MM.1S (cell line): ENCODE results near the gene SYCE1L.
"Not testable (repeated sequence)": the region's sequence is repeated elsewhere in the genome, so short reads cannot be mapped to it uniquely, and the experiment has no call there.

Source experiments
- DNase-seq: peaks from one replicate; pipeline ENCODE4 v3.0.0-alpha.2; 2015
- H2AFZ ChIP-seq: fragments of 300-600 bp; sonication (generic); 2 replicates; pipeline ENCODE4 v1.6.0; 2016; ENCODE audit warnings: antibody characterized with exemption, low read length
- H3F3A ChIP-seq: fragments of 300-600 bp; sonication (generic); 2 replicates; pipeline ENCODE4 v1.6.1; 2016; ENCODE audit warnings: mild to moderate bottlenecking, antibody characterized with exemption, low read length, moderate library complexity, mixed read lengths; ENCODE audit not compliant: insufficient read depth
- H3K27ac ChIP-seq: fragments of 300-600 bp; sonication (generic); 2 replicates; pipeline ENCODE4 v1.5.1; 2016; ENCODE audit warnings: mild to moderate bottlenecking, low read length
- H3K27me3 ChIP-seq: fragments of 300-600 bp; sonication (generic); replicated peaks from 2 replicates; pipeline ENCODE4 v1.6.0; 2016; ENCODE audit warnings: low read length; ENCODE audit not compliant: insufficient read depth
- H3K36me3 ChIP-seq: fragments of 300-600 bp; sonication (generic); replicated peaks from 2 replicates; pipeline ENCODE4 v1.6.1; 2016; ENCODE audit warnings: mild to moderate bottlenecking, low read length, mixed read lengths; ENCODE audit not compliant: insufficient read depth
- H3K4me1 ChIP-seq: fragments of 300-600 bp; sonication (generic); 2 replicates; pipeline ENCODE4 v1.6.1; 2016; ENCODE audit warnings: low read length, mixed read lengths
- H3K4me2 ChIP-seq: fragments of 300-600 bp; sonication (generic); 2 replicates; pipeline ENCODE4 v1.6.0; 2016; ENCODE audit warnings: low read depth, low read length
- H3K4me3 ChIP-seq: fragments of 300-600 bp; sonication (generic); 2 replicates; pipeline ENCODE4 v1.5.1; 2016; ENCODE audit warnings: low read length, mixed read lengths
- H3K79me2 ChIP-seq: fragments of 300-600 bp; sonication (generic); 2 replicates; pipeline ENCODE4 v1.6.1; 2016; ENCODE audit warnings: mixed run types, low read length, mixed read lengths
- H3K9ac ChIP-seq: fragments of 300-600 bp; sonication (generic); 2 replicates; pipeline ENCODE4 v1.6.1; 2016; ENCODE audit warnings: low read length, mixed read lengths
- H3K9me2 ChIP-seq: fragments of 300-600 bp; sonication (generic); replicated peaks from 2 replicates; pipeline ENCODE4 v1.6.1; 2016; ENCODE audit warnings: mild to moderate bottlenecking, low read length, mixed read lengths; ENCODE audit not compliant: insufficient read depth
- H3K9me3 ChIP-seq: fragments of 300-600 bp; sonication (generic); replicated peaks from 2 replicates; pipeline ENCODE4 v1.6.1; 2016; ENCODE audit warnings: mild to moderate bottlenecking, low read length, mixed read lengths; ENCODE audit not compliant: insufficient read depth
- H4K20me1 ChIP-seq: fragments of 300-600 bp; sonication (generic); 2 replicates; pipeline ENCODE4 v1.6.1; 2016; ENCODE audit warnings: mild to moderate bottlenecking, low read length, moderate library complexity, mixed read lengths; ENCODE audit not compliant: insufficient read depth
- EZH2 ChIP-seq: fragments of 300-600 bp; sonication (generic); optimal IDR thresholded peaks from 2 replicates; pipeline ENCODE3; 2017; ENCODE audit warnings: low read depth, mild to moderate bottlenecking, antibody characterized with exemption, low read length, mixed read lengths
- EZH2phosphoT487 ChIP-seq: fragments of 300-600 bp; sonication (generic); IDR thresholded peaks from 2 replicates; pipeline ENCODE4 v1.6.1; 2018; ENCODE audit warnings: antibody characterized with exemption, low read length
- TF ChIP-seq, protein P1 (sequence below): fragments of 300-600 bp; sonication (generic); IDR thresholded peaks from 2 replicates; pipeline ENCODE4 v1.5.1; 2016; ENCODE audit warnings: antibody characterized with exemption, low read length, mixed read lengths

SYCE1L gene

DNA sequence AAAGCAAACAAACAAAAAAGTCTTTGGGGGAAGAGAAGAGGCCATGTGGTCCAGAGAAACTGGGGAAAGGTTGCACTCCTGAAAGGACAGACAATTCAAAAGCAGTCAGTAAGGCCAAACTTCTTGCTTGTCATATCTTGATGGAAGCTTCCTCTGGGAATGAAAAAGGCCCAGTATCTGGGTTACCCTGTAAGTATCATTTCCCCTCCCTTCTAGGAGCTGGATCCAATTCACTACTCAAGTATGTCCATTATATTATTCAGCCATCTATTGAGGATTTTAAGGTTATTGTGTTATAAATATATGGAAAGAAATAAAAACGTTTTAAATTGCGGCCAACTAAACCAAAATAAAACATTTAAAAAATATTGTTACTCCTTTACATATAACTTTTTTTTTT, 34.2 kb upstream of the SYCE1L start:
- Histone ChIP-seq H3K27ac (no peak overlapping the region), H3K4me2 (no peak overlapping the region), H2AFZ (no peak overlapping the region), H3K9me3 (no peaks in the 10 kb centered on the region), H3K27me3 (no peaks in the 10 kb centered on the region), H4K20me1 (no peaks in the 10 kb centered on the region), H3F3A (no peaks in the 10 kb centered on the region), H3K79me2 (no peaks in the 10 kb centered on the region), H3K4me1 (no peaks in the 10 kb centered on the region), H3K9ac (no peak overlapping the region), H3K4me3 (no peak overlapping the region), H3K9me2 (no peaks in the 10 kb centered on the region), H3K36me3 (no peaks in the 10 kb centered on the region)
- TF ChIP-seq EZH2phosphoT487, result no peak
- TF ChIP-seq EZH2, result no peak
- TF ChIP-seq, protein P1, sequence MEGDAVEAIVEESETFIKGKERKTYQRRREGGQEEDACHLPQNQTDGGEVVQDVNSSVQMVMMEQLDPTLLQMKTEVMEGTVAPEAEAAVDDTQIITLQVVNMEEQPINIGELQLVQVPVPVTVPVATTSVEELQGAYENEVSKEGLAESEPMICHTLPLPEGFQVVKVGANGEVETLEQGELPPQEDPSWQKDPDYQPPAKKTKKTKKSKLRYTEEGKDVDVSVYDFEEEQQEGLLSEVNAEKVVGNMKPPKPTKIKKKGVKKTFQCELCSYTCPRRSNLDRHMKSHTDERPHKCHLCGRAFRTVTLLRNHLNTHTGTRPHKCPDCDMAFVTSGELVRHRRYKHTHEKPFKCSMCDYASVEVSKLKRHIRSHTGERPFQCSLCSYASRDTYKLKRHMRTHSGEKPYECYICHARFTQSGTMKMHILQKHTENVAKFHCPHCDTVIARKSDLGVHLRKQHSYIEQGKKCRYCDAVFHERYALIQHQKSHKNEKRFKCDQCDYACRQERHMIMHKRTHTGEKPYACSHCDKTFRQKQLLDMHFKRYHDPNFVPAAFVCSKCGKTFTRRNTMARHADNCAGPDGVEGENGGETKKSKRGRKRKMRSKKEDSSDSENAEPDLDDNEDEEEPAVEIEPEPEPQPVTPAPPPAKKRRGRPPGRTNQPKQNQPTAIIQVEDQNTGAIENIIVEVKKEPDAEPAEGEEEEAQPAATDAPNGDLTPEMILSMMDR, result no peak
- no peak for DNase-seq

DNA sequence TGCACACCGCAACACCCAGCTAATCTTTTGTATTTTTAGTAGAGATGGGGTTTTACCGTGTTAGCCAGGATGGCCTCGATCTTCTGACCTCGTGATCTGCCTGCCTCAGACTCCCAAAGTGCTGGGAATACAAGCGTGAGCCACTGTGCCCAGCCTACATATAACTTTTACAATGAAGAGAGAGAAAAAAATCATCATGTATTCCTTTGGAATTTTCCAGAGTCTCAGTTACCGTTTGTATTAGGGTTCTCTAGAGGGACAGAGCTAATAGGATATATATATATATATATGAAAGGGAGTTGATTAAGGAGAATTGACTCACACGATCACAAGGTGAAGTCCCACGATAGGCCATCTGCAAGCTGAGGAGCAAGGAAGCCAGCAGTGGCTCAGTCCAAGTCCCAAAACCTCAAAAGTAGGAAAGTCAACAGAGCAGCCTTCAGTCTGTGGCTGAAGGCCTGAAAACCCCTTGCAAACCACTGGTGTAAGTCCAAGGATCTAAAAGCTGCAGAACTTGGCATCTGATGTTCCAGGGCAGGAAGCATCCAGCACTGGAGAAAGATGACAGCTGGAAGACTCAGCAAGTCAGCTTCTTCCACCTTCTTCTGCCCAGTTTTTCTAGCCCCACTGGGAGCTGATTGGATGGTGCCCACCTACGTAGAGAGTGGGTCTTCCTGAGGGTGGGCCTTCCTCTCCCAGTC, 33.5 kb upstream of the SYCE1L start:
- H3K4me3 ChIP-seq, H3K4me1 ChIP-seq, H3K79me2 ChIP-seq, DNase-seq, H4K20me1 ChIP-seq, H3K9me2 ChIP-seq, H3K27me3 ChIP-seq, H2AFZ ChIP-seq, H3K4me2 ChIP-seq, H3K9ac ChIP-seq, H3K27ac ChIP-seq, H3F3A ChIP-seq, H3K9me3 ChIP-seq, H3K36me3 ChIP-seq: not testable (repeated sequence)

DNA sequence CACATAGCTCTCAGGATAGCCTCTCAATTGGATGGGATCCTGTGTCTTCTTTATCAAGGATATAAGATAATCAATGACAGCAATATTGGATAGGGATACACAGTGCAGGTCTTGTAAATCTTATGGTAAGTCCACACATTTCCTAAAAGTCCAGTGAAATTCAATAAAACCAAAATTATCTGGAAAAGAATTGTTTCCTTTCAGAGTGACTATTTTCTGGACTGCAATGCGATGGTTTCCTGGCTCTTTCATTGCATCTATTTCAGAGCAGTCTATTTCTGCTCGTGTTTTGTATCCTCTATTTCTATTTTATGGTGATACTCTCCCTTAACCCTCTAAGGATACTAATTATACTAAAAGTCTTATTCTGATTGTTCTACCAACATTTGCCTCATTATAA, 32.5 kb upstream of the SYCE1L start:
- Histone ChIP-seq H3K4me1 (no peaks in the 10 kb centered on the region), H3K4me3 (no peak overlapping the region), H3K9me3 (no peaks in the 10 kb centered on the region), H3K9me2 (no peaks in the 10 kb centered on the region), H3K27me3 (no peaks in the 10 kb centered on the region), H3K79me2 (no peaks in the 10 kb centered on the region), H3K4me2 (no peak overlapping the region), H2AFZ (no peak overlapping the region), H4K20me1 (no peaks in the 10 kb centered on the region), H3K9ac (no peak overlapping the region), H3K36me3 (no peaks in the 10 kb centered on the region), H3K27ac (no peak overlapping the region), H3F3A (no peaks in the 10 kb centered on the region)
- TF ChIP-seq EZH2phosphoT487, result no peak
- TF ChIP-seq, protein P1, result no peak
- no peak for TF ChIP-seq EZH2
- no peak for DNase-seq

DNA sequence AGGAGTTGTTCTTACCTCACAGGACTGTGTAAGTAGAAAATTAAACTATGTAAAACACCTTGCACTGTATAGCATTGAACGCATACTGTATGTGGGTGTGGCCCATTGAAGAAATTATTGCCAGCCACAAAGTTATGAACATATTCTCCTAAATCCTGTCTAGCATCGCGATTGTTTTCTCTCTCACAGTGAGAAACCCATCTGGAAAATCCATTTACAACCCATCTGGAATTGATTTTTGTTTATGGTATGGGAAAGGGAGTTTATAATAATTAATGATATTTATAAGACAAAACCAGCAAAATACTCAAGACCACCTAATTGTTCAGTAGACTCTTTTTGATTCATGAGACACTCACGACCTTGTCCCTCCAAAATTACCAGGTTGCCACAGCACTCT, 30.3 kb upstream of the SYCE1L start:
- H3K27me3 ChIP-seq, result no peaks in the 10 kb centered on the region
- TF ChIP-seq, protein P1, result no peak
- TF ChIP-seq EZH2 (no peak), EZH2phosphoT487 (no peak)

More for the DNA sequence above, 30.3 kb upstream of the SYCE1L start:
- H2AFZ ChIP-seq, result no peak overlapping the region
- no peaks in the 10 kb centered on the region for H3K36me3 ChIP-seq
- no peaks in the 10 kb centered on the region for H3K4me1 ChIP-seq
- no peak for DNase-seq
- no peak overlapping the region for H3K4me2 ChIP-seq
- H3K27ac ChIP-seq, result no peak overlapping the region
- no peaks in the 10 kb centered on the region for H3K9me3 ChIP-seq
- H3K4me3 ChIP-seq, result no peak overlapping the region
- no peaks in the 10 kb centered on the region for H3K9me2 ChIP-seq
- H3K9ac ChIP-seq, result no peak overlapping the region
- no peaks in the 10 kb centered on the region for H3K79me2 ChIP-seq
- no peaks in the 10 kb centered on the region for H4K20me1 ChIP-seq
- no peaks in the 10 kb centered on the region for H3F3A ChIP-seq
